Immature natural killer cell (primary cell): Measurements from ENCODE around the gene VAPB. TPM values are rescaled to one million over a fixed set of nuclear protein-coding genes. Genes with fewer than 3 reads are reported as not detected.

ENCODE experiments used
- DNase-seq, 3 donors: peaks; one replicate each; pipeline ENCODE4 v3.0.0; 2022; ENCODE audit warnings: mixed read lengths in 1 of 3
- H3K27ac Mint-ChIP-seq, 6 donors: one replicate each; pipeline ENCODE4 v1.8.0; 2020; ENCODE audit warnings: mixed read lengths in 6 of 6, mild to moderate bottlenecking in 5 of 6, inconsistent platforms in 4 of 6, moderate library complexity in 3 of 6
- H3K27me3 Mint-ChIP-seq, 3 donors: one replicate each; pipeline ENCODE4 v1.8.0; 2020 to 2021; ENCODE audit warnings: low read depth in 3 of 3, mild to moderate bottlenecking in 3 of 3, mixed read lengths in 3 of 3, moderate library complexity in 3 of 3, inconsistent platforms in 1 of 3
- H3K36me3 Mint-ChIP-seq, 3 donors: one replicate each; pipeline ENCODE4 v1.8.0; 2020; ENCODE audit warnings: mixed read lengths in 3 of 3, inconsistent platforms in 2 of 3, mild to moderate bottlenecking in 2 of 3
- H3K4me1 Mint-ChIP-seq, 2 donors: one replicate each; pipeline ENCODE4 v1.8.0; 2020; ENCODE audit warnings: inconsistent platforms in 2 of 2, mild to moderate bottlenecking in 2 of 2, mixed read lengths in 2 of 2, moderate library complexity in 1 of 2
- H3K4me3 Mint-ChIP-seq, 5 donors: one replicate each; pipeline ENCODE4 v1.8.0; 2020; ENCODE audit warnings: mild to moderate bottlenecking in 5 of 5, mixed read lengths in 5 of 5, inconsistent platforms in 3 of 5, moderate library complexity in 3 of 5
- H3K9me3 Mint-ChIP-seq, 6 donors: one replicate each; pipeline ENCODE4 v1.8.0; 2020; ENCODE audit warnings: mild to moderate bottlenecking in 6 of 6, mixed read lengths in 6 of 6, inconsistent platforms in 4 of 6, moderate library complexity in 3 of 6
- polyA plus RNA-seq, 3 donors: library from polyadenylated mRNA; unstranded; fragments of 300-500 nt; fragmentation: Illumina TruSeq; gene quantifications; one replicate each; pipeline ENCODE4 v1.2.3, GENCODE V29; 2021

The VAPB gene, protein sequence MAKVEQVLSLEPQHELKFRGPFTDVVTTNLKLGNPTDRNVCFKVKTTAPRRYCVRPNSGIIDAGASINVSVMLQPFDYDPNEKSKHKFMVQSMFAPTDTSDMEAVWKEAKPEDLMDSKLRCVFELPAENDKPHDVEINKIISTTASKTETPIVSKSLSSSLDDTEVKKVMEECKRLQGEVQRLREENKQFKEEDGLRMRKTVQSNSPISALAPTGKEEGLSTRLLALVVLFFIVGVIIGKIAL
- polyA plus RNA-seq = 10 to 100 TPM in 2 of 3 donors, 1 to 10 TPM in 1; 9.2 to 26.1 (median 22.8) TPM

- DNase-seq = peak; percentile 98
- H3K4me1 Mint-ChIP-seq = peaks cover 34 to 55% of the 10 kb centered on the region in 2 donors
- H3K27me3 Mint-ChIP-seq = peaks cover 2 to 17% (median 12%) of the 10 kb centered on the region in 3 donors
- H3K4me3 Mint-ChIP-seq = peak within 1 kb of the TSS; percentile 87 to 97 (median 94)
- H3K27ac Mint-ChIP-seq = peak within 1 kb of the TSS; percentile 96 to 100 (median 98)
- peaks cover 0 to 4% (median 0%) of the 10 kb centered on the region in 3 donors for H3K36me3 Mint-ChIP-seq
- no peaks in the 10 kb centered on the region for H3K9me3 Mint-ChIP-seq
These were observed at the start of gene VAPB for GRCh38 chr20:58388882-58389323. Gene VAPB, plus strand, starts transcription at chr20:58389229. Its CDS starts 231 bp downstream, at chr20:58389460.

- Mint-ChIP-seq H3K4me1 (peaks cover 44 to 73% of the 10 kb centered on the region in 2 donors), H3K27ac (peak overlapping the region in 2 of 6 donors; percentile 5 to 12), H3K36me3 (peaks cover 1 to 13% (median 5%) of the 10 kb centered on the region in 3 donors), H3K4me3 (no peak overlapping the region), H3K9me3 (no peaks in the 10 kb centered on the region), H3K27me3 (peaks cover 0 to 9% (median 0%) of the 10 kb centered on the region in 3 donors)
- no peak for DNase-seq
These were observed 49.3 kb upstream of the VAPB start for GRCh38 chr20:58339741-58340140.

DNA sequence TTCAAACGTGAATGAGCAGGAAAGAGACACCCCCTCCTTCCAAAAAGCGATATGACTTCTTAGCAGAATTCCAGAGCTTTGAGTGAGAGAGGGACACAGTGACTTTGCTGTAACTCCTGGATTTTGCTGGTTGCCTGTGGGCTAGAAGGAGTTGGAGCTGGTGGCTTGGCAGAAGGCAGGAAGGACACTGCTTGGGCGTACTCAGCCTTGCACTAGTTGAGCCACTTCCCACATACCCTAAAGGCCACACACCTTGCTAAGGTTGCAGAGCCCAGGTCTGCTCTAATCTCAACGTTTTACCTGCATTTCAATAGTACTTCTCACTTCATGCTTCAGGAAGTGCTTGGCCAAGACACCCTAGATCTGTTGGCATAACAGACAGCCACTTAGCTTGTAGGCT is 48.9 kb upstream of the VAPB start:
- Mint-ChIP-seq H3K27me3 (peaks cover 0 to 9% (median 0%) of the 10 kb centered on the region in 3 donors), H3K36me3 (peaks cover 3 to 13% (median 5%) of the 10 kb centered on the region in 3 donors), H3K27ac (peak overlapping the region in 3 of 6 donors; percentile 48 to 67 (median 64))

GRCh38 chr20:58340853-58341252 is 48.2 kb upstream of the VAPB start:
- H3K4me1 Mint-ChIP-seq = peaks cover 42 to 69% of the 10 kb centered on the region in 2 donors
- peak overlapping the region in 5 of 6 donors; percentile 5 to 67 (median 38) for H3K27ac Mint-ChIP-seq
- H3K4me3 Mint-ChIP-seq = no peak overlapping the region
- H3K9me3 Mint-ChIP-seq = no peaks in the 10 kb centered on the region
- peaks cover 0 to 9% (median 0%) of the 10 kb centered on the region in 3 donors for H3K27me3 Mint-ChIP-seq
- no peak for DNase-seq
- H3K36me3 Mint-ChIP-seq = peaks cover 7 to 16% (median 7%) of the 10 kb centered on the region in 3 donors

More for the DNA sequence above, 48.9 kb upstream of the VAPB start:
- peaks cover 44 to 74% of the 10 kb centered on the region in 2 donors for H3K4me1 Mint-ChIP-seq
- no peaks in the 10 kb centered on the region for H3K9me3 Mint-ChIP-seq
- no peak overlapping the region for H3K4me3 Mint-ChIP-seq
- DNase-seq = no peak

DNA sequence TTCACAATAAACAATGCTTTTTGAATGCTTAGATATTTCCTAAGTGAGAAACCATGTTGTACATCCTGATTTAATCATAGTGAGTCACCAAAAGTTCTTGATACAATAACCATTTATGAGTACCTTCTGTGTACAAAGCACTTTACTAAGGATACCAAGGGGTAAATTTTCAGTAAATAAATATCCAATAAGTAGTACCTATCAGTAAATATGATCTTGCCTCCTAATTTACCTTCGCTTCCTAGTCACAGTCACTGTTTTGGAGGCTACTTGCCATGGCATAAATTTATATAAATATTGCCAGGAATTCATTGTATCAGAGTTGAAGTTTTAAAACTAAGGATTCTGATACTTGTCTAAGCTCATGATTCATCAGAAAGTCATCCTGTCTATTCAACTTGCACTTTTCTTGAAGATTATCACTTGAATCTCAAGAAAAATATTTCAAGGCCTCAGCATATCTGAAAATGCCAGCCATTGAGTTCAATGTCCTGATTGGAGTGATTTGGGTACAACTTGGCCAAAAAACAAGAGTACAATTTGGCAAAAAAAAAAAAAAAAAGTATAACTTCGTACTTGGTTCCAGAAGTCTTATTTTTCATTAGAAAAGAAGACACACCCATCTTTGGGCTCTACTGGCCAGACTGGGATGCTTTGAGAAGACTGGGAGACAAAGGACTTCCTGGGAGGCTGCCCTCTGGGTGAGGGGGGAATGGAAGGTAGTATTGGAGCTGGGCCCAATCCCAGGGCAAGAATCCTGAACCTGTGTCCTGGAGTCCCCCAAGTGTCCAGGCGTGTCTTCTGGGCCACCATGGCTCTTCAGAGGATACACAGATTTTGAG is 46.7 kb upstream of the VAPB start:
- Mint-ChIP-seq H3K4me1 (peaks cover 41 to 57% of the 10 kb centered on the region in 2 donors), H3K27ac (no peak overlapping the region), H3K36me3 (peaks cover 14 to 30% (median 21%) of the 10 kb centered on the region in 3 donors), H3K27me3 (peaks cover 0 to 3% (median 0%) of the 10 kb centered on the region in 3 donors), H3K4me3 (no peak overlapping the region), H3K9me3 (no peaks in the 10 kb centered on the region)
- DNase-seq = no peak

DNA sequence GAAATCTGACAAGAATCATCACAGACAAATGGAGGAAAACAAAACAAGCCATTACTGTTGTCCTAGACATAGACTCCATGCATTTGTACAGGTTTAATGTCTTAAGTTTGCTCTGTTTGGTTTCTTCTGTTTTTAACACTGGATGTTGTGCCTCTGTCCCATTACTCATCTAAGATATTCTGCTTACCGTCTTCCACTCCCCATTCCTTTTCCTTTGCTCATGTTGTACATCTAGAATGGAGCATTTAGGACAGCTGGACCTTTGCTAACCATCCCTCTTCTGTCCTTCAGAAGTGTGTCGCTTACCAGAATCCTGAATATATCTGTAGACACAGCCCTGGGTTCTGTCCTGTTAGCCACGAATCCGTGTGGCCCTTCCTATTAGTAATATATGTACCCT is 44.3 kb upstream of the VAPB start:
- Mint-ChIP-seq H3K9me3 (no peaks in the 10 kb centered on the region), H3K4me1 (peaks cover 23 to 43% of the 10 kb centered on the region in 2 donors), H3K27me3 (peaks cover 0 to 3% (median 0%) of the 10 kb centered on the region in 3 donors), H3K36me3 (peaks cover 24 to 34% (median 27%) of the 10 kb centered on the region in 3 donors), H3K4me3 (no peak overlapping the region), H3K27ac (no peak overlapping the region)
- DNase-seq = no peak

GRCh38 chr20:58349570-58349969 is 39.5 kb upstream of the VAPB start:
- no peak for DNase-seq
- Mint-ChIP-seq H3K36me3 (peaks cover 30 to 57% (median 33%) of the 10 kb centered on the region in 3 donors), H3K27me3 (peaks cover 0 to 1% (median 0%) of the 10 kb centered on the region in 3 donors), H3K4me1 (peaks cover 3 to 11% of the 10 kb centered on the region in 2 donors), H3K9me3 (no peaks in the 10 kb centered on the region), H3K27ac (peak overlapping the region in 1 of 6 donors; percentile 72), H3K4me3 (no peak overlapping the region)

DNA sequence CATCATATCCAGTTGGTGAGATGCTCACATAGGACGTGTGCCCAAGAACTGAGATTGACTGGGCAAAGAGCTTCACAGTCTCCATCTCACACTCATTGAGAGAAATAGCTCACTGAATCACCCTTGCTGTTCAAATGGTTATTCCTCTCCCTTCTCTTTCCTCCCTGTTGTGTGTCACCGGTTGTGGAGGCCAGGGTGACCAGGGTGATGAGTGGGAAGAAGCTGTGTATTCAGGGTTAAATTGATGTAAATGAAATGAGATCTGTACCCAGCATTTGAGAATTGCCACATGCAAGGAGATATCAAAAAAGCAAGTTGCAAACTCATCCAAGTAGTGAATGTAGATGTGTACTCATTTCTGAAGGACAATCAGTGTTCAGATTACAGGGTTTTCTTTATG is 36.6 kb upstream of the VAPB start:
- H3K27ac Mint-ChIP-seq = no peak overlapping the region
- H3K4me3 Mint-ChIP-seq = no peak overlapping the region
- H3K9me3 Mint-ChIP-seq = no peaks in the 10 kb centered on the region
- H3K4me1 Mint-ChIP-seq = peaks cover 0 to 5% of the 10 kb centered on the region in 2 donors
- peaks cover 12 to 48% (median 23%) of the 10 kb centered on the region in 3 donors for H3K36me3 Mint-ChIP-seq
- H3K27me3 Mint-ChIP-seq = peaks cover 0 to 1% (median 0%) of the 10 kb centered on the region in 3 donors
- DNase-seq = no peak

DNA sequence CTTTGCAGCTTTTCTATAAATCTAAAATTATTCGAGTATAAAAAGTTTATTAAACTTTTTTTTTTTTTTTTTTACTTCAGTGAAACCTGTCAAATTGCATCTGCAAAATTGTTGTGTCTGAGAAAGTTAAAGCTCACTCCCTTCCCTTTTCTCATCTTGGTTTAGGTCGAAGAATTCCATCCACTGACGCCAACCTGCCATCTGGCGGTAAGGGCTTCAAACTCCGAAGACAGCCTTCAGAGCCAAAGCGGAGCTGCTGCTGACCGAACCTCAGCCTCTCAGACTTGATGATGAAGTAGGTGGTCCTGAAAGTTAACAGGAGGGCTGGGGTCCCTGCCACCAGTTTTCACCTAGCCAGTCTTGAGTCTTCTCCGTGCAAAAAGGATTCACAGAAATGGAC is 29.6 kb upstream of the VAPB start:
- H3K36me3 Mint-ChIP-seq = peaks cover 27 to 46% (median 30%) of the 10 kb centered on the region in 3 donors
- no peaks in the 10 kb centered on the region for H3K4me1 Mint-ChIP-seq
- no peaks in the 10 kb centered on the region for H3K9me3 Mint-ChIP-seq
- H3K4me3 Mint-ChIP-seq = no peak overlapping the region
- no peaks in the 10 kb centered on the region for H3K27me3 Mint-ChIP-seq
- H3K27ac Mint-ChIP-seq = no peak overlapping the region
- DNase-seq = no peak

DNA sequence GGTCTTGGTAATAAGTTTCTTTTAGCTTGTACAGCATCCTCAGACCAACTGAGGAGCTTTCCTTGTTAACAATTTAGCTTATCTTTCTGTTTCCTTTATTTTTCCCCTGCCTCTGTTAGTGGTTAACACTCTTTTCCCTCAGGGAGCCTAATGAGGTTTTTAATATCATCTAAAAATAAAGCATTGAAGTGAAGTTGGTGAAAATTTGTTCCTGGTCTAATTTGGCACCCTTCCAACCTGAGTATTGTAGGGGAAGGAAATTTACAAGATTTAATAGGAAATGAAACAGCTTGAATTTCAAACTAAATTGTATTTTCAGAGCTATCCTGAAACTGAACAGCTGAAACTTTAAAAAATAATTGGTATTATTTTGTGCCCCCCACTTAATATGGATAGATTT is 28.1 kb upstream of the VAPB start:
- DNase-seq = no peak
- Mint-ChIP-seq H3K27me3 (no peaks in the 10 kb centered on the region), H3K36me3 (peaks cover 21 to 43% (median 32%) of the 10 kb centered on the region in 3 donors), H3K4me3 (no peak overlapping the region), H3K4me1 (no peaks in the 10 kb centered on the region), H3K9me3 (no peaks in the 10 kb centered on the region), H3K27ac (no peak overlapping the region)

DNA sequence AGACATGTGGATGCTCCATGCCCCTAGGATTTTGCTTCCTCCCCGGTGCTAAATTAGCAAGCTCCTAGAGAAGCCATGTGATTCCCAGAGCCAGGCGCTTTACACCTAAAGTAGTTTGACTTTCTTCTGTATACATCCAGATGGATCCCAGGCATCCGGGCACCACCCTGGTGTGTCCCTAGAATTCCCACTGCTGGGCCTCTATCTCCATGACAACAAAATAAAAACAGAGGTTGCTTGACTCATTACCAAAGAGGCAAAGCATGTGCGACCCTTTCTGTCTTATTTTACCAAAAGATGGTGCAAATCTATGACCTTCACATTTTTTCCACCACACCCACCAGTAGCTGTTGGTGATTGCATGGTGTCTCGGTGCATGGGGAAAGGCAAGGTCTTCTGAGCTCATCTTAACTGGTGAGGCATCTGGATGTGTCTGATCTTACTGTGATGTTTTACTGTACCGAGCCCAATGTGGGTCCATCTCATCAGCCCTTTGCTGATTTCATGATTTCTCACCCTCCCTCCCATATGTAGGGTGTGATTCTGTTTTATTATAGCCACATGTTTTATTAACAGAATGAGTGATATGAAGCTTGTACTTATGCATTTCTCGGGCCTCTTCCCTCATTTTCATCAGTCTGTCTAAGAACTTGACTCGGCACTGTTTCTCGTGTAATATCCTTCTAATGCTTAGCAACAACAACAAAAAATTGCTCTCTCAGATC is 27.4 kb upstream of the VAPB start:
- Mint-ChIP-seq H3K4me3 (no peak overlapping the region), H3K27me3 (no peaks in the 10 kb centered on the region), H3K9me3 (no peaks in the 10 kb centered on the region), H3K4me1 (no peaks in the 10 kb centered on the region), H3K27ac (peak overlapping the region in 1 of 6 donors; percentile 34), H3K36me3 (peaks cover 21 to 47% (median 34%) of the 10 kb centered on the region in 3 donors)
- DNase-seq = no peak

GRCh38 chr20:58362206-58362516 is 26.9 kb upstream of the VAPB start:
- Mint-ChIP-seq H3K9me3 (no peaks in the 10 kb centered on the region), H3K27ac (peak overlapping the region in 1 of 6 donors; percentile 34), H3K27me3 (no peaks in the 10 kb centered on the region), H3K36me3 (peaks cover 21 to 42% (median 34%) of the 10 kb centered on the region in 3 donors), H3K4me3 (no peak overlapping the region), H3K4me1 (no peaks in the 10 kb centered on the region)
- DNase-seq = no peak

GRCh38 chr20:58362970-58363369 is 26.1 kb upstream of the VAPB start:
- H3K4me3 Mint-ChIP-seq = no peak overlapping the region
- H3K36me3 Mint-ChIP-seq = peaks cover 21 to 40% (median 37%) of the 10 kb centered on the region in 3 donors
- no peak for DNase-seq
- H3K27ac Mint-ChIP-seq = no peak overlapping the region
- H3K27me3 Mint-ChIP-seq = no peaks in the 10 kb centered on the region
- no peaks in the 10 kb centered on the region for H3K9me3 Mint-ChIP-seq
- H3K4me1 Mint-ChIP-seq = no peaks in the 10 kb centered on the region
